Astrocyte (in vitro differentiated cells and primary cell): ENCODE data around the gene ABCA7. TPM values are rescaled to one million over a fixed set of nuclear protein-coding genes. Genes with fewer than 3 reads are reported as not detected.

ENCODE experiments used
- DNase-seq: peaks from one replicate; pipeline ENCODE4 v3.0.0-alpha.2; 2010; ENCODE audit warnings: low read depth
- FAIRE-seq: peaks from 2 replicates; lab custom pipeline; 2011; peaks lifted over from hg19 to GRCh38; lab: Jason Lieb, UNC
- H2AFZ ChIP-seq: 2 replicates; pipeline ENCODE4 v1.6.0; 2012; ENCODE audit warnings: low read depth, low read length, inconsistent platforms
- H3K27ac ChIP-seq: 2 replicates; pipeline ENCODE4 v1.5.1; 2011; ENCODE audit warnings: low read depth, low read length, inconsistent platforms
- H3K27me3 ChIP-seq: 2 replicates; pipeline ENCODE4 v1.6.0; 2011; ENCODE audit warnings: low read length, inconsistent platforms; ENCODE audit not compliant: insufficient read depth
- H3K36me3 ChIP-seq: 2 replicates; pipeline ENCODE4 v1.5.1; 2011; ENCODE audit warnings: low read length, inconsistent platforms; ENCODE audit not compliant: insufficient read depth
- H3K4me1 ChIP-seq: 2 replicates; pipeline ENCODE4 v1.5.1; 2011; ENCODE audit warnings: low read length, inconsistent platforms; ENCODE audit not compliant: insufficient read depth
- H3K4me2 ChIP-seq: 2 replicates; pipeline ENCODE4 v1.6.0; 2012; ENCODE audit warnings: low read length, inconsistent platforms
- H3K4me3 ChIP-seq: 2 replicates; pipeline ENCODE4 v1.5.1; 2011; ENCODE audit warnings: low read depth, mild to moderate bottlenecking, low read length, inconsistent platforms; ENCODE audit not compliant: insufficient read depth
- H3K79me2 ChIP-seq: 2 replicates; pipeline ENCODE4 v1.6.0; 2012; ENCODE audit warnings: mild to moderate bottlenecking, low read length, inconsistent platforms; ENCODE audit not compliant: insufficient read depth
- H3K9ac ChIP-seq: 2 replicates; pipeline ENCODE4 v1.6.0; 2012; ENCODE audit warnings: mild to moderate bottlenecking, low read length, inconsistent platforms
- H3K9me3 ChIP-seq: 2 replicates; pipeline ENCODE4 v1.5.1; 2012; ENCODE audit warnings: low read depth, mild to moderate bottlenecking, low read length, inconsistent platforms; ENCODE audit not compliant: insufficient read depth
- H4K20me1 ChIP-seq: 2 replicates; pipeline ENCODE4 v1.6.0; 2012; ENCODE audit warnings: low read length, inconsistent platforms; ENCODE audit not compliant: insufficient read depth
- H3K27ac Mint-ChIP-seq: one replicate; pipeline ENCODE4 v1.8.0; 2021; ENCODE audit warnings: mild to moderate bottlenecking, mixed read lengths; ENCODE audit not compliant: unreplicated experiment
- H3K27me3 Mint-ChIP-seq: one replicate; pipeline ENCODE4 v1.8.0; 2021; ENCODE audit warnings: low read depth, mixed read lengths; ENCODE audit not compliant: unreplicated experiment
- H3K36me3 Mint-ChIP-seq: one replicate; pipeline ENCODE4 v1.8.0; 2021; ENCODE audit warnings: low read depth, mixed read lengths; ENCODE audit not compliant: unreplicated experiment
- H3K4me1 Mint-ChIP-seq: one replicate; pipeline ENCODE4 v1.8.0; 2021; ENCODE audit warnings: low read depth, mixed read lengths; ENCODE audit not compliant: unreplicated experiment
- H3K4me3 Mint-ChIP-seq: one replicate; pipeline ENCODE4 v1.8.0; 2021; ENCODE audit warnings: mild to moderate bottlenecking, moderate library complexity, mixed read lengths; ENCODE audit not compliant: unreplicated experiment
- H3K9me3 Mint-ChIP-seq: one replicate; pipeline ENCODE4 v1.8.0; 2021; ENCODE audit warnings: mild to moderate bottlenecking, mixed read lengths; ENCODE audit not compliant: unreplicated experiment
- CTCF ChIP-seq: IDR thresholded peaks from 2 replicates; pipeline ENCODE4 v1.5.1; 2011; ENCODE audit warnings: low read depth, mild to moderate bottlenecking, inconsistent platforms, low read length, moderate library complexity; ENCODE audit not compliant: insufficient read depth
- EZH2 ChIP-seq: IDR thresholded peaks from 2 replicates; pipeline ENCODE4 v1.6.1; 2012; ENCODE audit warnings: mild to moderate bottlenecking, low read length, inconsistent platforms; ENCODE audit not compliant: insufficient read depth
- total RNA-seq: library from RNA; stranded (reverse); gene quantifications from 2 replicates; pipeline ENCODE4 v1.2.1, GENCODE V29; 2021

Gene ABCA7
- total RNA-seq, 1 donor from 2014 or later, result 18.4 TPM

- Histone ChIP-seq H3K4me3 (no peak overlapping the region), H3K79me2 (no peaks in the 10 kb centered on the region), H3K27ac (no peak overlapping the region), H3K27me3 (peaks cover 5% of the 10 kb centered on the region), H3K9me3 (peaks cover 14% of the 10 kb centered on the region), H2AFZ (no peak overlapping the region), H3K4me2 (no peak overlapping the region), H3K36me3 (no peaks in the 10 kb centered on the region), H3K4me1 (peaks cover 3% of the 10 kb centered on the region), H3K9ac (no peak overlapping the region), H4K20me1 (peaks cover 9% of the 10 kb centered on the region)
- Mint-ChIP-seq H3K36me3 (peaks cover 5% of the 10 kb centered on the region), H3K27ac (no peak overlapping the region), H3K4me1 (peaks cover 3% of the 10 kb centered on the region), H3K4me3 (no peak overlapping the region), H3K9me3 (no peaks in the 10 kb centered on the region), H3K27me3 (peaks cover 2% of the 10 kb centered on the region)
- TF ChIP-seq CTCF, result no peak
- no peak for TF ChIP-seq EZH2
- DNase-seq, result no peak
- no peak for FAIRE-seq
These were observed 22.6 kb downstream of the ABCA7 start for GRCh38 chr19:1062387-1063029.

- H3K4me1 Mint-ChIP-seq, result peaks cover 3% of the 10 kb centered on the region
- Histone ChIP-seq H3K4me2 (no peak overlapping the region), H3K4me3 (no peak overlapping the region), H3K9ac (no peak overlapping the region), H3K36me3 (no peaks in the 10 kb centered on the region), H2AFZ (no peak overlapping the region), H3K27me3 (peaks cover 5% of the 10 kb centered on the region), H3K9me3 (peaks cover 7% of the 10 kb centered on the region), H4K20me1 (peaks cover 9% of the 10 kb centered on the region), H3K4me1 (peaks cover 3% of the 10 kb centered on the region), H3K27ac (no peak overlapping the region), H3K79me2 (no peaks in the 10 kb centered on the region)
- DNase-seq (no peak), FAIRE-seq (no peak)
- H3K9me3 Mint-ChIP-seq, result no peaks in the 10 kb centered on the region
- TF ChIP-seq EZH2, result no peak
- no peak for TF ChIP-seq CTCF
- no peak overlapping the region for H3K4me3 Mint-ChIP-seq
- H3K27me3 Mint-ChIP-seq, result peaks cover 6% of the 10 kb centered on the region
- peak overlapping the region; percentile 53 for H3K27ac Mint-ChIP-seq
- no peaks in the 10 kb centered on the region for H3K36me3 Mint-ChIP-seq
These were observed 23.4 kb downstream of the ABCA7 start for GRCh38 chr19:1063030-1063908.
